ENCODE results near the gene DTD2.
"Not testable (repeated sequence)": the region's sequence is repeated elsewhere in the genome, so short reads cannot be mapped to it uniquely, and the experiment has no call there.

DTD2 gene

DNA sequence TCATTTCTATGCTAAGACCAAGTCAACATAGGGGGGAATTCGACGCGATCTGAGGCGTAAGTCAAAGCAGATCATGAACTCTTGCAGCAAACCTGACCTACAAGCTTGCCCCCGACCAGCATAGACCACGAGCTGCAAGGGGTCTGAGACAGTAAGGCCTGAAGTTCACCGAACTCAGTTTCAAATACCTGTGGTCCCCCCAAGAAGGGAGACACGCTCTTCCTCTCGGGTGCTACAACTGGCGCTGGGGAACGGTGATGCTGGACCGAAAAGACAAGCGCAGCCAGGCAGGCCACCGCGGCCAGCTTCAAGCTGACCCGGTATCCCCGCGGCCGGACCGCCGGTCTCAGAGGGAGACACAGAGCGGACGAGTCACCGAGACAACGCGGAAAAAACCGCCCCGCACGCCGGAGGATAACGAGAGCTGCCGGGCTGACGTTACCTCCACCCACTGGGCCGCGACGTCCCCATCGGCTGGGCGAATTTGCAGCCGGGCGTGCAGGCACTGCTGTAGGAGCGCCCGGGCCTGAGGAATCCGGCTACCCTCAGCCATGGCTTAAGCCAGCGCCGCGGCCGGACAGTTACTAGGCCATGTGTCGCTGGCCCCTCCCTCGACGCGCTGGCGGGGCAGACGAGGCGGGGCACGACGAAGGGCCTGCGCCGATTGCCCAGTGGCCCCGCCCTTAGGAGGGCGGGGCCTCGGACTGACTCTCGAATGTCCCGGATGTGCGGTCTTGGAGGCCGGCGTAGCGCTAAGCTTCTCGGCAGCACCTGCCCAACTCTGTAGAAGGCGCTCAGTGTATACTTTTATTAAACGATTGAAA lies at the start of gene DTD2:
Gene DTD2, minus strand, starts transcription at position 666 of the 824 bp plus-strand sequence. Its CDS starts 113 bp downstream, at position 553.
- DNase-seq, result peak; percentile 92

DNA sequence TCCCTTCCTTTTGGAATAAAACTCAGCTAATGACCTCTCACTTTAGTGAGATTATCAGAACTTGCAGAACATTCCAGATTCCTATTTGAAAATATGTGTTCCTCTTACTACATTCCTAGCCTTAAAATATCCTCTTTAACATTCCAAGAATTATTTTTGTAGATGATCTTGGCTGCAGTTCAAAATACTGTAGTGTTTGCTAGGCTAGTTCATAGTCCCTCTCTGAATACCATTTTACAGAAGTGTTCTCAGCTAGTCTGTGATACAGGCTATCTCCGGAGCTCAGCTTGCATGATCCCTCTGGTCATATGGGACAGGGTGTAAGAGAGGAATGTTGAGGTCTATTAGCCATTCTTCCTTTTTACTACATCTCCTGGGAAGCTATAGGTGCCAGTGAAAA lies 48.1 kb upstream of the DTD2 start:
- no peak for DNase-seq

DNA sequence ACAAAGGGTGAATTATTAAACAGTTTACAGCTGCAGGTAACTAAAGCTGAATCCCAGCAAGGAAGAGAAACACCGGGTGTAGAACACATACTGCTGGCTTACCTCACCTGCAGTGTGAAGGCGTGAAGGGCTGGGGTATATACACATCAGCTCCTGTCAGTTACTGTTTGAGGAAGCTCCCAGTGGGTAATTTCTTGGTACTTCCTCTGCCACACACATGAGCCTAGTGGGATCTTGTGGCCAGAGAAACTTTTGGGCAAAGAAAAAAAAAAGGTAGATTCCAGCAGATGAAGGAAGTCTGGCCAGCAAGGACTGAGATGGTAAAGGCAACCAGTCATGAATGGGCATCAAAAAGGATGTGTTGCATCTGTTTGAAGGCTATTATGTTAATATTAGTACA lies 44.6 kb upstream of the DTD2 start:
- DNase-seq, result no peak

DNA sequence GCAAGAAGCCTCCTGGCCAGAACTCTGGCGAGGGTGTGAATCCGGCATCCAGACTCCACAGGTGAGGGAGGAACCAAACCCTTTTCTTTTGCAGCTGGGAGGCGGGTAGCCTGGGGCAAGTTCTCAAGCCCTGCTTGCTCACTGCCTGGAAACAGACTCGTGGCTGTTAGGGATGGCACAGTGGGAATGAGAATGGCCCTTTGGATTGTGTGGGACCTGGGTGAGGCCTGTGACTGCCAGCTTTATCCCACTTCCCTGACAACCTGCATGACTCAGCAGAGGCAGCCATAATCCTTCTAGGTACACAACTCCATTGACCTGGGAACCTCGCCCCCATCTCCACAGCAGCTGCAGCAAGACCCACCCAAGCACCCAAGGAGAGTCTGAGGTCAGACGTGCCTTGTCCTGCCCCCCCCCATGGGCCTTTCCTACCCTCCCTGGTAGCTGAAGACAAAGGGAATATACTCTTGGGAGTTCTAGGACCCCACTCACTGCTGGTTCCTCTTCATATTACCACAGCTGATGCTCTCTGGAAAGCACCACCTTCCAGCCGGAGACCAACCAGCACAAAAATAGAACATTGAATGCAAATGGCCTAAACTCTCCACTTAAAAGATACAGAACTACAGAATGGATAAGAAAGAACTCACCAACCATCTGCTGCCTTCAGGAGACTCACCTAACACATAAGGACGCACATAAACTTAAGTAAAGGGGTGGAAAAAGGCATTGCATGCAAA lies 35.6 kb upstream of the DTD2 start:
- no peak for DNase-seq

DNA sequence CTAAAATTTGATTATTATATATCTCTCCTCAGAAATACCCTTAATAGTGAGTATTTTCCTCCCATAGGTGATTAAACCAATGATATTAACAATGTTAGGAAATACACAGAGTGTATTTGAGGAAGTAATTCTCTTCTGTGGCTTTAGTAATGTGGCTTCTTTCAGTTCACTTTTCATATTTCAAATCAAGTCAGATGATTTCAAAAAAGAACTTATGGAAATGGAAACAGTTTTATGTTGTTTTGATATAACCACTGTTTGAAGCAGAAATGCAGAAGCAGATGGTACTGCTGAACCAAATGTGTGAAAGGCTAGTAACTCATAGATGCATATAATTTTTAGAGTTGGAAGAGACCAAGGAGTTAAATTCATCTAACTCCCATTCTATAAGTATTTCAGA lies 32.4 kb upstream of the DTD2 start:
- no peak for DNase-seq

DNA sequence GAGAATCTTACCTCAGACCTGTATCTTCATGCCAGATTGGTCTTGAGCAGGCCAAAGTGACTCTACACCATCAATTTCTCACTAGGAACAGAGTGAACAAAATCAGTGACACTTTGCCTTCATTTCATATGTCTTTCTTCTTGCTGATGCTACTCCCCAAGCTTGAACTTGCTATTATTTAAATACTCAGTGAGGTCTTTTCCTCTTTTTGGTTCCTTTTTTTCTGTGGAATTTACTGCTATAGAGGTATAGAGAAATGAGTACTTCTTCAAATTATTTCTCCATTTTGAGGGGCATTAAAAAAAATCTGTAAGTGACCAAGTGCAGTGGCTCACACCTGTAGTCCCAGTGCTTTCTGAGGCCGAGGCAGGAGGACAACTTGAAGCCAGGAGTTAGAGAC lies 30.6 kb upstream of the DTD2 start, which contains the start of gene GPR33:
Gene GPR33, minus strand, starts transcription at position 154 of the 400 bp plus-strand sequence. CDS start 4,074 bp downstream, outside the sequence.
- no peak for DNase-seq

DNA sequence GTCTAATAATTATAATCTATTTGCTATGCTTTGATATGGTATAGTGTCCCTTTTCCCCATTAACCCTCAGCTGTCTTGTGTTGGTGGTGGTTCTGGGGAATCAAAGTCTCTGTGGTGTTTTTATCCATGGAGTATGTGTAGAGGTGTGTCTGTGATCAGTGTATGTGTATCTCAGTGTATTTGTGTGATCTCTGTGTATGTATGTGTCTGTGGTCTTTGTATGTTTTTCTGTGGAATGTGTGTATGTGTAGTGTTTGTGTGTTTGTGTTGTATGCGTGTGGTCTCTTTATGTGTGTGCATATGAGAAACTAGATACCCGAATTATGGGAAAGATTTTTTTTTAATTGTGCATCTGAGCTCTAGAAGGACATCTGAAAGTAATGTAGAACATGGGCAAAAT lies 29.5 kb upstream of the DTD2 start:
- no peak for DNase-seq

DNA sequence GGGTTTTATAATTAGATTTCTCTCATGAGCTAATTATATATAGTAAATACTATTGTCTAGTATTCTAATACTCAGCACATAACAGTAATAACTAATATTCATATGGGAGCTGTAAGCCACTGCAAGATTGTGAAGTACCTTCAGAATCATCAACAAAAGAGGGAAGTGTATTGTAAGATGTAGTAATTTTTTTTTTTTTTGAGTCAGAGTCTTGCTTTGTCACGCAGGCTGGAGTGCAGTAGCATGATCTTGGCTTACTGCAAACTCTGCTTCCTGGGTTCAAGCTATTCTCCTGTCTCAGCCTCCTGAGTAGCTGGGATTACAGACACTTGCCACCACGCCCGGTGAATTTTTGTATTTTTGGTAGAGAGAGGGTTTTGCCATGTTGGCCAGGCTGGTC lies 27.4 kb upstream of the DTD2 start:
- no peak for DNase-seq

DNA sequence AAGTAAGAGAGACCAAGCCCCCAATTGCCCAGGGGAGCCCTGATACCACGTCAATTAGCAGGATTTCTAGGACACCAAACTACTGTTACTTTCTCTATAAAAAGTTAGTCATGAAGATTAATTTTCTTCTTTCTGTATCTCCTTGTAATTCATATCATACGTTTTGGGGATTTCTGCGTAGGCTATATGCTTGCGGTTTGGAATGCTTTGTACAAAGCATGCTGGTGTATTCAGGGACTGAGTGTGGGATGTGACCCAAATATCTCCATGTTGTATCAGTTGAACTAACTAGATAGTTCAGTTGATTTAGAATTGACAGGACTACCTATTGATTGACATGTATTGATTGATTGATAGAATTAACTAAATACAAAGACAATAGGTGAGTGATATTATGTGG lies 22.9 kb upstream of the DTD2 start:
- DNase-seq, result no peak

DNA sequence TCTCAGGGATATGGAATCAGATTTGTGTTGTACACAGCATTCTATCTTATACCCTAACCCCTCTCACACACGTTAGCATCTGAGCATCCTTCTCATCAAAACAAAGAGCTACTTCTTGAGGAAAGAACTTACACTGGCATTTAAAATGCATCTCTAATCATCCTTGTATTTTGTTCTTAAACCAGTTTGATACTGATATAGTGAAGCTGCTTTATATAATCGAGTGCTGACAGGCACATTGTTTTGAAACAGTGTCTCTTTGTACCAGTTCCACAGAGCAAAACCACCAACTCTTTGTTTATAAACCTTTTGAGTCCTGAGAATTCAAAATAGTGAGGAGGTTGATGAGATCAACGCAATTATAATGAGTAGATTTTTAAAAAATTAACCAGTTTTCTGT lies 21.7 kb upstream of the DTD2 start:
- DNase-seq, result no peak

DNA sequence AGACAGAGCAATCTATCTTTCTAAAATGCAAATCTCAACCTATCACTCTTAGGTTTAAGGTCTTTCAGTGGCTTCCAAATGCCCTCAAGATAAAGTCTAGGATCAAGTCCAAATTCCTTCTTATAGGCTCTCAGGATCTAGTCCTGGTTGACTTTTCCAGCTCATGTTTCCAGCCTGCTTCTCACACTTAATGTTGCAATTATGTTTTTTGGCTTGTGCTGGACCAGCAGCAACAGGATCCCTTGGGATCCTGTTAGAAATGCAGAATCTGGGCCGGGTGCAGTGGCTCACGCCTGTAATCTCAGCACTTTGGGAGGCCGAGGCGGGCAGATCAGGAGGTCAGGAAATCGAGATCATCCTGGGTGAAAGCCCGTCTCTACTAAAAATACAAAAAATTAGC lies 19.9 kb upstream of the DTD2 start:
- no peak for DNase-seq

DNA sequence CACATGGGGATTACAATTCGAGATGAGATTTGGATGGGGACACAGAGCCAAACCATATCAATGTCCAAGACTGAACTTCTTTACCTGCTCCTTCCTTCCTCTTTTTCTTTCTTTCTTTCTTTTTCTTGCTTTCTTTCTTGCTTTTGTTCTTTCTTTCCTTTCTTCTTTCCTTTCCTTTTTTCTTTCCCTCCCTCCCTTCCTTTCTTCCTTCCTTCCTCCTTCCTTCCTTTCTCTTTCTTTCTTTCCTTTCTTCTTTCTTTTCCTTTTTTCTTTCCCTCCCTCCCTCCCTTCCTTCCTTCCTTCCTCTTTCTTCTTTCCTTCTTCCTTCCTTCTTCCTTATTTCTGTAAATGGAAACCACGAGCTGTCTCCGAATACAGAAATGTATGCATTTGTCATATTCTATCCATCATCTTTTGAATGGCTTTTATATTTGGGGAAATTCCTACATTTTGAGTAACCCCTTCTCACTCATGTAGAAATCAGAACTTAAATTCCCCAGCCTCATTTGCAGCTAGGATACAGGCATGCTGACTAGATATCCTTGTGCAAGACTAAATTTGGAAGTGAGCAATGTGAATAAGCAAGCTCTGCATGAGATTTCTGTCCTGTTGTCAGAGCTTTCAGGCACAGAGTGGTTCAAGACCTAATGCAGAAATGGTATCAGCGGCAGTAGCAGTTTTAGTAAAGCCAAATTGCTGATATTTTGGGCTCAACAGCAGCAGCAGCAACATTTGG lies 19.0 kb upstream of the DTD2 start:
- no peak for DNase-seq

DNA sequence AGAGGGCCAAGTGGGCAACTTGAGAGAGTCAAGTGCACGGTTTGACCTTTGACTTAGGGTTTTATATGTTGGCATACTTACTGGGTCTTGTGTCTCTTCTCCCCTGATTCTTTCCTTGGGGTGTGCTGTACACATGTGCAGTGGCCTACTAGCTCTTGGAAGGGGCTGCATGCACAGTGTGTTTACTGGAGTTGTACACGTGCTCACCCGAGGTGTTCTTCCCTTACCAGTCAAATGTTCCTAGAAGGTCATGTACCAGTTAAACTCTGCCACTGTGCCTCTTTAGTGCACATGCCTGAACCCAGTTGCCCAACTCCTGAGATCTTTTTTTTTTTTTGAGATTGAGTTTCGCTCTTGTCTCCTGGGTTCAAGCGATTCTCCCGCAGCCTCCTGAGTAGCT lies 9.2 kb upstream of the DTD2 start:
- DNase-seq, result no peak

DNA sequence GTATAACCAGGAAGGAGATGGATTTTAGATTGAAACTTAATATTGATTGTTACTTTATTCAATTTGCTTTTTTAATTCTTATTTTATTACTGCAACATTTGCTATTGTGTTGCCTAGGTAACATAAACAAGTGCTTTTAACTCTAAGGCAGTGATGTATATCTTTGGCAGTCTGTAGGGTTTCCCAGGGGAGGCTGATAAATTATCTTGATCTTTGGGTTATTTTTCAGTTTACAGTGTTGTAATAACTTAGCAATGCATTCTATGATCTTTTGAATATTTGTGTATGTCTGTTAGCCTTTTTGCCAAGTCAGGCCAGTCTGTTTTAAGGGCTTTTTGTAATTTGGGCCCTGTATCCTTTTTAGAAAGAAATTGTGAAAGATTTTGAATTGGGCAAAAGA lies 7.8 kb upstream of the DTD2 start:
- DNase-seq, result no peak

DNA sequence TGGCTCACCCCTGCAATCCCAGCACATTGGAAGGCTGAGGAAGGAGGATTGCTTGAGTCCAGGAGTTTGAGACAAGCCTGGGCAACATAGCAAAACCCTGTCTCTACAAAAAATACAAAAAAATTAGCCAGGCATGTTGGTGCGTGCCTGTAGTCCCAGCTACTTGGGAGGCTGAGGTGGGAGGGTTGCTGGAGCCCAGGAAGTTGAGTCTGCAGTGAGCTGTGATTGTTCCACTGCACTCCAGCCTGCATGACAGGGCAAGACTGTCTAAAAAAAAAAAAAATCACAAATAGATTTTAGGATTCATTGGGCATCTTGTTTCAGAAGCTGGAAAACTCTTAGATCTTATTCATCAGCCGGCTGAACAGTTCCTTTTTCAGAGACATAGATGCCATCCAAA lies 5.1 kb upstream of the DTD2 start:
- DNase-seq, result not testable (repeated sequence)

DNA sequence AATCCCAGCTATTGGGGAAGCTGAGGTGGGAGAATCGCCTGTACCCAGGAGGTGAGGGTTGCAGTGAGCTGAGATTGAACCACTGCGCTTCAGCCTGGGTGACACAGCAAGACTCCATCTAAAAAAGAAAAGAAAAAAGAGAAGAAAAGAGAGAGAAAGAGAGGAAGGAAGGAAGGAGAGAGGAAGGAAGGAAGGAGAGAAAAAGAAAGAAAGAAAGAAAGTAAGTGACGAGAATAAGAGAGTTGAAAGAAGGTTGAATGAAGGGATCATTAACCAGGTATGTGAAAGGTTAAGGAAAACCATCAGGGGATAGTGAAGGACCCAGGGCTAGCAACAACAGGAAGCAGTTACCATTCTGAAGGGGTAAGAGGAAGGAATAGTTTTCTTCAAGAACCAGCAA lies 4.2 kb upstream of the DTD2 start:
- DNase-seq, result no peak

DNA sequence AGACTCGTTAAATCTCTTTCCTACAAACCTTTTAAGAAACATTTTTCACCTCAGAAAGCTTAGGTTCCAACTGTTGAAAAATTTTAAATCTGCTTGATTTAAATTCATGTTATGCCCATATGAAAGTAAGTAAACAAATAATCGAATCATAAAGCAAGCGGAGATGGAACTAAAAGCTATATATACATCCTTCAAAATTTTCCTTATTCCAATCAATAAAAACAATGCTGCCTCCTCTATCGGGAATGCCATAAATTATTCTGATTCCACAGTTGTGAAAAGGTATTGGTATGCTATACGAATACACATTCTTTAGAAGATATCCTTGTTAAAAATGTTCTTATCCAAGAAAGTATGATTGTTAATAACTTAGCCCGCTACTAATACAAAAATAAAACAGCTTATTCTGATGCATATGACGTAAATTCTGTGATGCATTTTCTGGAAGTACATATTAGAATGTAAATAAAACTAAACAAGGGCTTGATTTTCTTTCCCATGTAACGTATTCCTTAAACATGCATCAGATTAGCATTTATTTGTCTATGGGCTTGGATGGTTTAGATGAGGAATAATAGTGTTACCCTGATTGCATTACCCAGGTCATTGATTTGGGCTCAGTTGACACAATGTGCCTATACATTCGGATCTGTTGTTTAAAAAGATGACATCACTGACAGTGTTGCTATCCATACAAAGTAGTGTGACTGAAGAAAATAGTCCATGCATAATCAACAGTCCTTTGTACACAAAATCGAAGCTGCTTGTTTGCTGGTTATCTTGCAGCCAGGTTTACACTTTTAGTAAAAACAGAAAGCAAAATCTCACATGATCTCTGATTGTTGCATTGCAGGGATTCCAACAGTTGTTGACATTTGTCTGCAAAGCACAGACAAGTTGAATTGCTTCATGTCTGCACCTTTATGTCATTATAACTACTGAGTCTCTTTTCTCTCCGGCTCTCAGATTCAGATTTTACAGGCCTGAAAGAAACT lies 656 bp upstream of the DTD2 start:
- DNase-seq, result no peak

DNA sequence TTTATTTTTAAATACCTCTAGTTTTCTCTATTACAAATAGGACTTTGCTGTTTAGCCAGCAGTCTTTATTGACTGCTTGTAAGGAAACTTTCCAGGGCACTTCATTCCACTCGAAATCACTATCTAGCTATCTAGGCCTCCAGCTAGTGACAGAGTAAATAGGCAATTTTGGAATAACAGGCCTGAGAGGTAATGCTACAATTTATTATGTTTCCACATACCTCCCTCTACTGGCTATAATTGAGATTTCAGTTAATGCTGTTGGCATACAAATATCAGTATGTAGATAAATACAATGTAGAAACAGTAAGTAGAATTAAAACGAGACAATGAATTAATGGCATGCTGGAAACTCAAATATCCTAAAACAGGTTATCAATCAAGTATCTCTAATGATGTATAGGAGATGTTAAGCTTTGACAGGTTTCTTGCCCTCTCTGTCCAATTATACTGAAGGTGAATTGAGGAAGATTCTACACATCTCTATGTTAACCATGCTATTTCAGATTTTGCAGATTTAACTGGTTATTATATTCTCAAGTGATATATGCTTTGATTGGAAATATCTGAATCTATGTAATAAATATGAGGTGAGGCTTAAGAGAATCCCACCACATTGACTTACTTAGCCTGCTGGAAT lies 7.2 kb downstream of the DTD2 start:
- DNase-seq, result peak; percentile 20

DNA sequence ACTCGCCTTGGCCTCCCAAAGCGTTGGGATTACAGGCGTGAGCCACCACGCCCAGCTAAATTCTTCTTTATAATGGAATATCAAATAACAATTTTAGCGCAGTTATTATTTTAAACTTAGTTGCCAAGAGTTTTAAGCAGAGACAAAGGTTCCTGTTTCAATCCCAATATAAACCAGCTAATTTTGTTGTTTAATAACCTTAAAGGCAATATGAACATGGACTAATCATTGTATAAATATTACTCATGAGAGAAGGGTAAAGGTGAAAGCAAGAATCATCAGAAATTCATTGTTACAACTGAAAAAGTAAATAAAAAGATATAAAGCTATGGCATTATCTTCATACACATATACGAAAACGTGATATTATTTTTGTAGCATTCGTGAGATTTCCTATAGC lies 8.2 kb downstream of the DTD2 start:
- no peak for DNase-seq

DNA sequence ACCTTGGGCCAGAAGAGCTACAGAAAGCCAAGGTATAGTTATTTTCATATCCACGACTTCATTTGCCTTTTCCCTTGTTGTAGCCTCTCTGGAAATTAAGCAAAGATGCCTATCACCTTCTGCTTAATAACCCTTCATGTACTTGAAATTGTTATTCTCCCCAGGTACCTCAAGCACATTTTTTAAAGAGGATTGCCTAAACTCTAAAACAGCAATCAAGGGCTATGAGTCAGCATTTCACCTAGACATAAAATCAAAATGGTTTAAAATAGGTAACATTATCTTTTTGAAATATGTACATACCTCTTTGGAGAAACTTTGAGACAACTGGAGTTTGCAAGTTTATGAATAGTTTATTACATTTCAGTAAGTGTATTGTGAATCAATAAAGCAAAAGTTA lies 11.6 kb downstream of the DTD2 start:
- no peak for DNase-seq

DNA sequence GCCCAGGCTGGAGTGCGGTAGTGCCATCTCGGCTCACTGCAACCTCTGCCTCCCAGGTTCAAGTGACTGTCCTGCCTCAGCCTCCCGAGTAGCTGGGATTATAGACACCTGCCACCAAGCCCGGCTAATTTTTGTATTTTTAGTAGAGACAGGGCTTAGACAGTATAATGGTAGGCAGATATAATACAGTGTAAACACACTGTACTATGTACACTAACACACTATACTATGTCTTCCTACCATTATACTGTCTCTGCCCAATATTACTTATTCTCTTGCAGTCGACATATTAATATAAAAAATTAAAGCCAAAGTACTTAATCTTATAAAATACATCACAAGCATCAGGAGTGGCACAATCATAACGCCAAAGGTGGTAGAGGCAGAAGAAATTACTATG lies 15.0 kb downstream of the DTD2 start:
- no peak for DNase-seq
